Measurements from ENCODE around the gene SOS2.

SOS2 gene

DNA sequence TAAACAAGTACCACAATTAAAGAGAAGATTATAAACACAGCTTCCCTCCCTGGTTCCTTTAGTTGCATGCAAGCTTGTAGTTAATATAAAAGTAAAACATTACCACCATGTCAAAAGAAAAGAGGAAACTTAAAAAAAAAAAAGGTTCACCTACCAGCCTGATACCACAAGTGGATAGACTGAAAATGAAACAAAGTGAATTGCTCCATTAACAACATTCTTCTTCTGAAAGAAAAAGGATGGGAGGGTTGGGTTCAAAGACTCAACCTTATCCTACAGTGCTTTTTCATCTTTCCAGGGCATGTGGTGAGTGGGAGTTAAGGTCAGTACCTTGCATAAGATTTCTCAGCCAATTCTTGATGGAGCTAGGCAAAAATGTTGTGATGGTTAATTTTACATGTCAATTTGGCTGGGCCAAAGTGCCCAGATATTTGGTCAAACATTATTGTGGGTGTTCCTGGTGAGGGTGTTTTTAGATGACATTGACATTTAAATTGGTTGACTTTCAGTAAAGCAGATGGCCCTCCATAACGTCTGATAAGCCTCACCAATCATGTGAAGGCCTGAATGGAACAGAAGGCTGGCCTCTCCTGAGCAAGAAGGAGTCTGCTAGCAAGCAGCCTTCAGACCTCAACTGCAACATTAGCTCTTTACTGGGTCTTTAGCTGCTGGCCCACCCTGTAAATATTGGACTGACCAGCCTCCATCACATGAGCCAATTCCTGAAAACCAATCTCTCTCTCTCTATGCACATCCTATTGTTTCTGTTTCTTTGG lies 143.8 kb downstream of the SOS2 start:
- DNase-seq = no peak
- H3K27ac ChIP-seq (ENCODE audit: low read depth, low read length) = no peak overlapping the region
- H4K5ac ChIP-seq (ENCODE audit: low read length) = no peak overlapping the region
- H3K27me3 ChIP-seq (ENCODE audit: insufficient read depth, low read length, poor library complexity) = no peaks in the 10 kb centered on the region
- H3K4ac ChIP-seq (ENCODE audit: low read depth, low read length) = no peak overlapping the region
- no peaks in the 10 kb centered on the region for H3K79me2 ChIP-seq (ENCODE audit: control insufficient read depth, insufficient read depth, low read length)
- no peak overlapping the region for H3K23ac ChIP-seq (ENCODE audit: low read length)
- H4K8ac ChIP-seq (ENCODE audit: low read depth, low read length) = no peak overlapping the region
- no peak overlapping the region for H3K4me3 ChIP-seq (ENCODE audit: low read length)
- H3K79me1 ChIP-seq (ENCODE audit: low read length) = no peaks in the 10 kb centered on the region
- no peak overlapping the region for H2BK5ac ChIP-seq (ENCODE audit: low read length)
- WGBS (ENCODE audit: extremely low coverage, insufficient coverage, low lambda C conversion rate) = no CpG with 5 or more reads among the region's 1 CpG
- no peak overlapping the region for H3K18ac ChIP-seq (ENCODE audit: low read length)
- H3K36me3 ChIP-seq (ENCODE audit: control insufficient read depth, insufficient read depth, low read length) = no peaks in the 10 kb centered on the region
- H3K4me2 ChIP-seq (ENCODE audit: low read length) = no peak overlapping the region
- H2AK5ac ChIP-seq (ENCODE audit: low read length) = no peak overlapping the region
- H2BK120ac ChIP-seq (ENCODE audit: low read depth, low read length) = no peak overlapping the region
- no peak overlapping the region for H3K56ac ChIP-seq (ENCODE audit: low read length)
- no peak overlapping the region for H2BK15ac ChIP-seq (replicated peaks; ENCODE audit: low read depth)
- H3K4me1 ChIP-seq (ENCODE audit: control insufficient read depth, low read depth, low read length) = no peaks in the 10 kb centered on the region
- no peak overlapping the region for H3K9ac ChIP-seq (ENCODE audit: low read length)

GRCh38 chr14:50086321-50086711 lies 145.1 kb downstream of the SOS2 start:
- Histone ChIP-seq H3K56ac (ENCODE audit: low read length) (no peak overlapping the region), H4K8ac (ENCODE audit: low read depth, low read length) (no peak overlapping the region), H3K4ac (ENCODE audit: low read depth, low read length) (no peak overlapping the region), H2BK120ac (ENCODE audit: low read depth, low read length) (no peak overlapping the region), H3K36me3 (ENCODE audit: control insufficient read depth, insufficient read depth, low read length) (no peaks in the 10 kb centered on the region), H3K9ac (ENCODE audit: low read length) (no peak overlapping the region), H3K4me1 (ENCODE audit: control insufficient read depth, low read depth, low read length) (no peaks in the 10 kb centered on the region), H3K4me2 (ENCODE audit: low read length) (no peak overlapping the region), H2BK15ac (replicated peaks; ENCODE audit: low read depth) (no peak overlapping the region), H3K27ac (ENCODE audit: low read depth, low read length) (no peak overlapping the region), H3K27me3 (ENCODE audit: insufficient read depth, low read length, poor library complexity) (no peaks in the 10 kb centered on the region), H3K23ac (ENCODE audit: low read length) (no peak overlapping the region), H3K79me2 (ENCODE audit: control insufficient read depth, insufficient read depth, low read length) (no peaks in the 10 kb centered on the region), H4K5ac (ENCODE audit: low read length) (no peak overlapping the region), H3K18ac (ENCODE audit: low read length) (no peak overlapping the region), H2BK5ac (ENCODE audit: low read length) (no peak overlapping the region), H2AK5ac (ENCODE audit: low read length) (no peak overlapping the region), H3K4me3 (ENCODE audit: low read length) (no peak overlapping the region), H3K79me1 (ENCODE audit: low read length) (no peaks in the 10 kb centered on the region)
- no peak for DNase-seq
- WGBS (ENCODE audit: extremely low coverage, insufficient coverage, low lambda C conversion rate) = no CpG with 5 or more reads among the region's 2 CpGs

- Histone ChIP-seq H3K23ac (ENCODE audit: low read length) (no peak overlapping the region), H3K18ac (ENCODE audit: low read length) (no peak overlapping the region), H3K4me1 (ENCODE audit: control insufficient read depth, low read depth, low read length) (no peaks in the 10 kb centered on the region), H3K4me2 (ENCODE audit: low read length) (no peak overlapping the region), H2BK15ac (replicated peaks; ENCODE audit: low read depth) (no peak overlapping the region), H3K27me3 (ENCODE audit: insufficient read depth, low read length, poor library complexity) (no peaks in the 10 kb centered on the region), H4K8ac (ENCODE audit: low read depth, low read length) (no peak overlapping the region), H2BK120ac (ENCODE audit: low read depth, low read length) (no peak overlapping the region), H3K27ac (ENCODE audit: low read depth, low read length) (no peak overlapping the region), H3K4me3 (ENCODE audit: low read length) (no peak overlapping the region), H3K9ac (ENCODE audit: low read length) (no peak overlapping the region), H3K4ac (ENCODE audit: low read depth, low read length) (no peak overlapping the region), H3K79me2 (ENCODE audit: control insufficient read depth, insufficient read depth, low read length) (no peaks in the 10 kb centered on the region), H3K56ac (ENCODE audit: low read length) (no peak overlapping the region), H3K36me3 (ENCODE audit: control insufficient read depth, insufficient read depth, low read length) (no peaks in the 10 kb centered on the region), H4K5ac (ENCODE audit: low read length) (no peak overlapping the region), H2BK5ac (ENCODE audit: low read length) (no peak overlapping the region), H3K79me1 (ENCODE audit: low read length) (no peaks in the 10 kb centered on the region), H2AK5ac (ENCODE audit: low read length) (no peak overlapping the region)
- peak; percentile 31 for DNase-seq
- no CpG with 5 or more reads among the region's 10 CpGs for WGBS (ENCODE audit: extremely low coverage, insufficient coverage, low lambda C conversion rate)
These were observed 145.6 kb downstream of the SOS2 start for GRCh38 chr14:50085570-50086320.

DNA sequence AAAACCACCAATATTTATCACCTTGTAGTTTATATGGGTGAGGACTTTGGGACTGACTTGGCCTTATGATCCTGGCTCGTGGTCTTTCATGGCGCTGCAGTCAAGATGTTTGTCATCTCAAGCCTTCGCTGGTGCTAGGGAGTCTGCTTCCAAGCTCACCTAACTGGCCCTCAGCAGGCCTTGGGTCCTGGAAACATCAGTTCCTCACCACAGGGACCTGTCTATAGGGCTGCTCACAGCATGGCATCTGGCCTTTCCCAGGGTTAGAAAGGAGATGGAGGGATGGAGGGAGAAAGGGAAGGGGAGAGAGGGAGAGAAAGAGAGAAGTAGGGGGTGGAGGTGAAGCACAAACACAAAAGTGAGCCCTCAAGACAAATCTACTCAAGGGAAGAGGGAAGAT lies 146.7 kb downstream of the SOS2 start:
- H3K4me3 ChIP-seq (ENCODE audit: low read length) = no peak overlapping the region
- no peak overlapping the region for H2BK120ac ChIP-seq (ENCODE audit: low read depth, low read length)
- H3K23ac ChIP-seq (ENCODE audit: low read length) = no peak overlapping the region
- no peak overlapping the region for H4K5ac ChIP-seq (ENCODE audit: low read length)
- no peak for DNase-seq
- H4K8ac ChIP-seq (ENCODE audit: low read depth, low read length) = no peak overlapping the region
- no peaks in the 10 kb centered on the region for H3K79me1 ChIP-seq (ENCODE audit: low read length)
- no peaks in the 10 kb centered on the region for H3K27me3 ChIP-seq (ENCODE audit: insufficient read depth, low read length, poor library complexity)
- no peak overlapping the region for H3K4ac ChIP-seq (ENCODE audit: low read depth, low read length)
- no peaks in the 10 kb centered on the region for H3K36me3 ChIP-seq (ENCODE audit: control insufficient read depth, insufficient read depth, low read length)
- H3K9ac ChIP-seq (ENCODE audit: low read length) = no peak overlapping the region
- H2BK5ac ChIP-seq (ENCODE audit: low read length) = no peak overlapping the region
- no peak overlapping the region for H3K56ac ChIP-seq (ENCODE audit: low read length)
- no peak overlapping the region for H3K27ac ChIP-seq (ENCODE audit: low read depth, low read length)
- H2AK5ac ChIP-seq (ENCODE audit: low read length) = no peak overlapping the region
- WGBS (ENCODE audit: extremely low coverage, insufficient coverage, low lambda C conversion rate) = no CpG with 5 or more reads among the region's 3 CpGs
- no peak overlapping the region for H2BK15ac ChIP-seq (replicated peaks; ENCODE audit: low read depth)
- H3K18ac ChIP-seq (ENCODE audit: low read length) = no peak overlapping the region
- no peak overlapping the region for H3K4me2 ChIP-seq (ENCODE audit: low read length)
- H3K79me2 ChIP-seq (ENCODE audit: control insufficient read depth, insufficient read depth, low read length) = no peaks in the 10 kb centered on the region
- H3K4me1 ChIP-seq (ENCODE audit: control insufficient read depth, low read depth, low read length) = no peaks in the 10 kb centered on the region

GRCh38 chr14:50083467-50084337 lies 147.7 kb downstream of the SOS2 start:
- Histone ChIP-seq H3K23ac (ENCODE audit: low read length) (no peak overlapping the region), H4K8ac (ENCODE audit: low read depth, low read length) (no peak overlapping the region), H2AK5ac (ENCODE audit: low read length) (no peak overlapping the region), H2BK5ac (ENCODE audit: low read length) (no peak overlapping the region), H3K79me2 (ENCODE audit: control insufficient read depth, insufficient read depth, low read length) (no peaks in the 10 kb centered on the region), H3K27me3 (ENCODE audit: insufficient read depth, low read length, poor library complexity) (no peaks in the 10 kb centered on the region), H3K4me3 (ENCODE audit: low read length) (no peak overlapping the region), H4K5ac (ENCODE audit: low read length) (no peak overlapping the region), H2BK120ac (ENCODE audit: low read depth, low read length) (no peak overlapping the region), H3K27ac (ENCODE audit: low read depth, low read length) (no peak overlapping the region), H3K18ac (ENCODE audit: low read length) (no peak overlapping the region), H3K56ac (ENCODE audit: low read length) (no peak overlapping the region), H3K79me1 (ENCODE audit: low read length) (no peaks in the 10 kb centered on the region), H3K36me3 (ENCODE audit: control insufficient read depth, insufficient read depth, low read length) (no peaks in the 10 kb centered on the region), H2BK15ac (replicated peaks; ENCODE audit: low read depth) (no peak overlapping the region), H3K9ac (ENCODE audit: low read length) (no peak overlapping the region), H3K4me2 (ENCODE audit: low read length) (no peak overlapping the region), H3K4me1 (ENCODE audit: control insufficient read depth, low read depth, low read length) (no peaks in the 10 kb centered on the region), H3K4ac (ENCODE audit: low read depth, low read length) (no peak overlapping the region)
- DNase-seq = no peak
- WGBS (ENCODE audit: extremely low coverage, insufficient coverage, low lambda C conversion rate) = 100% methylated on average over 1 of the region's 17 CpGs
